ENCODE measurements around the gene NTRK1.

The NTRK1 gene

DNA sequence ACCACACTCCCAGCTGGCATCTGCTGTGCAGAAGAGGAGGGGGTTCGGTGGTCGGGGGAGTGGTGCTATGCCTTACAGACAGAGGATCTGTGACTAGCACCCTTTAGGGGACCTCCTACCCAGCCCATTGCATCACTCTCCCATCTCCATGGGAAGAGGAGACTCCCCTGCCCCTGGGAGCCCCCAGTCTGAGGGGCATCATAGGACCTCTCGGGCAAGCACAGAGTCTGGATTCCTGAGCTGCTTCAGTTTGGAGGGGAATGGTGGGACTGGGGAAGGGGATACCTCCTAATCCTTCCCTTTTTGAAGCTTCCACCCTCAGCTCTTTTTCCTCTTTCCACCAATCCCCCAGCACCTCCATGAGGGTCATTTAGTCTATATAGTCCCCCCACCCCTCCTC, 3.1 kb upstream of the NTRK1 start:
- DNase-seq (ENCODE audit: low read depth): no peak

DNA sequence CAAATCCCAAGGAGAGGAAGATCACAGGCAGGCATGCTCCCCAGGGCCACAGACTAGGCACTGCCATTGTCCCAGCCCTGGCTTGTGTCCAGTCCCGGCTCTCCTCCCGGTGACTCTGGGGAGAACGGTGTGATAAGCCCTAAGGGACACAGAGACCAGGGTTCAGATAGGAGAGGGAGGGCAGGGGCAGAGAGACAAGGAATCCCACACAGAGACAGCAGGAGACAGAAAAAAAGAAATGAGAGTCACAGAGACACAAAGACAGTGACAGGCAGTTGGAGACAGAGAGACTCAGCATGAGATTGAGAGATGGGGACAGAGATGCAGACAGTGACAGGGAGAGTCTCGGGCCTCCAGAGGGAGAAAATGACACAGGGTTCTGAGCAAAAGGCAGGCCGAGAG, 2.1 kb upstream of the NTRK1 start:
- no peak for DNase-seq (ENCODE audit: low read depth)

DNA sequence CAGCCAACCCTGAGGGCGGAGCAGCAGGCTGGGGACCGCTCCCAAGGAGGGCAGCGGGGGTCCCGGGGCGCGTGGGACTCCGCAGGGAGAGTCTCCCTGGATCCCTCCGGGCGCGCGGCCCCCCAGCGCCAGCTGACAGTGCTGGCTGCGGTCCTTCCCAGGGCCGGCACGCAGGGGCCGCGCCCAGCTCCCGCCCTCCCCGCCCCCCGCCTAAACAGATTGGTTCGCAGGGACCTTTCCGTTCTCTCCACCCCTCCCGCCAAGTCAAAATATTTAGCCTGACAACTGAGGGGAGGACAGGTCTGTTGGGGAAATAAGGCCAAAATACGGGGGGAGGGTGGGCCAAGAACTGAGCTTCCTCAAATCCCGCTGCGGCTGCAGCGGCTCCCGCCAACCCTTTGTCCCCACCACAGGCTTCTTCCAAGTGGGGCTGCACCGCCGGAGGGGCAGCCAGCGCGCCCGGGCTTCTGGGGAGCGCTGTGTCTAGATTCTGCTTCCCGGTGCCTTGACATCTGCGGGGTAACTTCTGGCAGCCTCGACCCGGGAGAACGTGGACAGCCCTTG, 1.6 kb upstream of the NTRK1 start, which contains the start of gene INSRR:
Gene INSRR (minus strand): TSS at position 159 of the 564 bp plus-strand sequence. CDS start 496 bp downstream, outside the sequence.
- no peak for DNase-seq (ENCODE audit: low read depth)

DNA sequence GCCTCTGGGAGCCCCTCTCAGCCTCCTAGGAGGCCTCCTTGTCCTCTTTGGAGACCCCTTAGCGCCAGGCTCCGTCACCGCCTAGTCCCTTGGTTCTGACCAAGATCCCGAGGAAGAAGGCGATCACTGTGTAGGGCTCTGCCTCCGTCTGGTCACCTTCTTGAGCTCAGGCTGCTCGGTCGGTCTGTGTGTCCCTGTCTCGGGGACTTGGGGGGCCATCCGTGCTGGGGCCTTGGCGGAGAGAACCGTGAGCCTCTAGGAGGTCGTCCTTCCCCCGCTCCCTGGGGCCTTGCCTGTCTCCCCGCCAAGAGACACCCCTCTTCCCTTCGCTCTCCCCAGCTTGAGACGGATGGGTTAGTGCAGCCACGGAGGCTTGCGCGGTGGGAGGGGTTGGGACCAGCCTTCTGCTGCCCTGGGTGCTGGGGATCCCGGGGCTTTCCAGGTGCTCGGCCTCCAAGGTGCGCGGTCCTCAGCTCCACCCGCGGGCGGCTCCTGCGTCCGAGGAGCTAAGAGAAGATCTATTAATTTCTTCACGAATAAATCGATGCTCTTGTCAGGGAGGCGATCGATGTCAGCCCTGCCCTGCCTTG, 1.0 kb upstream of the NTRK1 start:
- DNase-seq (ENCODE audit: low read depth): peak; percentile 1

DNA sequence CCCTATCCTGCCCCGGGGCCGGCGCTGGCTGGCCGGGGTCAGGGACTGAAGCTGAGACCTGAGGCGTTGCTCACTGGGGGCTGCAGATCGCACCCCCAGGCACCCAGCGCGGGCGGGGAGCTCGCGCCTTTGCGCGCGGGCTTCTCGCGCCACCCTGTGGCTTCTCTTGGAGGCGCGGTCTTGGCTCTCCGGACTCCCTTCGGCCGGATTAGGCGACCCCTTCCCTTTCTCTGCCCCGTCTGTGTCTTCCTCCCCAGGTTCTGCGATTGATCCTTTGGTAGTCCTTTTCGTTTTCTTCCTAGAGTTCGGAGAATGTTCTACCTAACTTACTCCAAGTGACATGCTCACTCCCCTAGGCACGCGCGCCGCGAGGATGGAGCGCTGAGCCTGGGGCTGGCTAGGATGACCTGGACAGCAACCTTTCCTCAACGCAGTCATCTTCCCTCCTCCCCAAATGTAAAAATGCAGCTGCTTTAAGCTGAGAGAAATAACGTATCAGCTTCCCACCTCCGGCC, 495 bp upstream of the NTRK1 start:
- peak; percentile 4 for DNase-seq (ENCODE audit: low read depth)

DNA sequence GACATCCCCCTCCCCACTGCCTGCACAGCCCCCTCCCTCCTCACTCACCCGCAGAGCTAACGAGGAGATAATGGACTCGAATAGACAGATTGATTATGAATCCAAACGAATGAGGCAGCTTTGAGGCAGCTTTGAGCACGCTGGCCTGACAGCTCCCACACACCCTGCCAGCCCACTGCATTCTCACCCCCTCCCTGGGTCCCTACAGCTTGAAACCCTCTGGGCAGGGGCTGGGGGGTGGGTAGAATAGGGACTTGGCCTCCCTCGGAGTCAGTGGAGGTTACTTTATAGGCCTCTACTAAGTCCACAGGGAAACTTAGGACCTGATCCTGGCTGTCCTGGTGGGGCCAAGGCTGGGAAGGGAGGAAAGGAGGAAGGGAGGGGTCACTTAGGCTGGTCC, 1.9 kb downstream of the NTRK1 start:
- no peak for DNase-seq (ENCODE audit: low read depth)

DNA sequence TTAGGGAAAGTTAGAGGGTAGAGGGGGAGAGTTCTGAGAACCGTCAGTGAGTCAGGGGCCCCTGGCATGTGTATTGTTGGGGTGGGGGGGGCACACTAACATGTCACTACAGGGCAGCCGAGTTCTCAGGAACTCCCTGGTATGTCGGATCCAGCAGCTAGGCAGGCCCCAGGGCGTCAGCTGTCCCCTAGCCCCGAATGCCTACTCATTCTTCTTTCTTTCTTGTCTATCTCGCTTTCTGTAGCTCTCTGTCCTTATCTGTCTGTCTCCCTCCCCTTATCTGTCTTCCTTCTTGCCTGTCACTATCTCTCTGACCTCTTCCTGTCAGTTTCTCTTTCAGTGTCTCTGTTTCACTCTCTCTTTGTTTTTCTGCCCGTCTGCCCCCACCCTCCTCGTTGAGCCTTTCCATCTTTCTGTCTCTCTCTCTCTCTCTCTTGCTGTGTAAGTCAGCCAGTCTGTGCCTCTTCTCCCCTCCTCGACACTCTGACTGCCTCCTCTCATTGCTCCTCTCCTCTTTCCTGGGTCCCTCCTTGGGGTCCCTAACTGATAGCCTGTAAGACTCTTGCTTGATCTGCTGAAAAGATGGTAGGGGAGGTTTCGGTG, 2.4 kb downstream of the NTRK1 start:
- DNase-seq (ENCODE audit: low read depth): no peak

DNA sequence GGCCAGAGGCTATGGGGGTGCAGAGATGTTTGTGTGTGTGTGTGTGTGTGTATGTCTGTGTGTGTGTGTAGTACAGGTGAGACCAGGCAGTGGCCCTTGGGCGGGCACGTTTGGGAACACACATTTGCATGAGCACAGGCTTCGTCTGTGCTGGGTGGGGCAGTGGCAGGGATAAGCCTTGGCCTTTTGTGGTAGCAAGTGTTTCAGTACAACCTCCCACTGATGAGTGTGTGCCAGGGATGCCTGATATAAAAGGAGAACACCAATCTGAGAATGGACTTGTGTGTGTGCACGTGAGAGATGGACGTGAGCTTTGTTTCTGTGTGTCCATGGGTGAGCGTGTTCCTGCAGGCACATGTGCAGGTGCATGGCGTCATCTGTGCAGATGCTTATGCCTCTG, 3.0 kb downstream of the NTRK1 start:
- no peak for DNase-seq (ENCODE audit: low read depth)

DNA sequence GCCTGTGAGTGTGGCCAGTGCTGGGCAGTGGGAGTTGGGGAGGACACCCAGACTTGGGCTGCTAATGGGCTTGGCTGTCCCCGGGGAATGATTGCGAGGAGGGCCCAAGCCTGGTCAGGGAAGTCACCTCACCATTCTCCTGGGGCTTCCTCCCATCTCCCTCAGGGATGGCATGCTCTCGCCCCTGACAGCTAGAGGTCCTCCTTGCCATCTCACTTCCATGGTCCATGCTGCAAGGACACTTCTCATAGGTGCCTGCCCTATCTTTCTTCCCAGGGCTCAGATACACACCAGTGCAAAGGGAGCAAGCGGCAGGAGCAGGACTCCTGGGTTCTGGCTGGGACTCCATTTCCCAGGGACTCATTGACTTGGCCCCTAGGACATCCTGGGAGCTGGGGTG, 4.1 kb downstream of the NTRK1 start:
- no peak for DNase-seq (ENCODE audit: low read depth)

DNA sequence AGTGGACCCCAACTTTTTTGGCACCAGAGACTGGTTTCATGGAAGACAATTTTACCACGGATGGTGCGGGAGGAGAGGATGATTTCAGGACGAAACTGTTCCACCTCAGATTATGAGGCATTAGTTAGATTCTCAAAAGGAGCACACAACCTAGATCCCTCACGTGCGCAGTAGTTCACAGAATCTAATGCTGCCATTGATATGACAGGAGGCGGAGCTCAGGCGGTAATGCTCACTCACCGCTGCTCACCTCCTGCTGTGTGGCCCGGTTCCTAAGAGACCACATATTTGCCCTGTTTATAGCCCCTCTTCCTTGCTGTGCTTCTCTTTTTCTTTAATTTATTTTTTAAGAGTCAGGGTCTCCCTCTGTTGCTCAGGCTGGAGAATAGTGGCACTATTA, 4.6 kb downstream of the NTRK1 start:
- no peak for DNase-seq (ENCODE audit: low read depth)

DNA sequence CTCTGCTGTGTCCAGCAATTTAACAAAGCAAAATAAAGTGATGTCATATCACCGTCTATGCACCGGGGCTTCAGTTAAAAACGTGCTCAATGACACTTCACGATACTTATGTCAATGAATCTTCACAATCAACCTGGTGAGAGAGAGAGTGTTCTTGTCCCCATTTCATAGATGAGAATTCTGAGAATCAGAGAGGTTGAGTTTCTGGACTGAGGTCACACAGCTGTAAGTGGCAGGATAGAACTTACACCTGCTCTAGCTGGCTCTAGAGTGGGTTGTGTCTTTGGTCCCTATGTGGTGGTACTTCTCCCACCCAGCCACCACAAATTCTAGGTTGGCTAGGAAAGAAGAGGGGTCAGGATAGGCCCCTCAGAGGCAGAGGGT, 5.2 kb downstream of the NTRK1 start:
- DNase-seq (ENCODE audit: low read depth): no peak

DNA sequence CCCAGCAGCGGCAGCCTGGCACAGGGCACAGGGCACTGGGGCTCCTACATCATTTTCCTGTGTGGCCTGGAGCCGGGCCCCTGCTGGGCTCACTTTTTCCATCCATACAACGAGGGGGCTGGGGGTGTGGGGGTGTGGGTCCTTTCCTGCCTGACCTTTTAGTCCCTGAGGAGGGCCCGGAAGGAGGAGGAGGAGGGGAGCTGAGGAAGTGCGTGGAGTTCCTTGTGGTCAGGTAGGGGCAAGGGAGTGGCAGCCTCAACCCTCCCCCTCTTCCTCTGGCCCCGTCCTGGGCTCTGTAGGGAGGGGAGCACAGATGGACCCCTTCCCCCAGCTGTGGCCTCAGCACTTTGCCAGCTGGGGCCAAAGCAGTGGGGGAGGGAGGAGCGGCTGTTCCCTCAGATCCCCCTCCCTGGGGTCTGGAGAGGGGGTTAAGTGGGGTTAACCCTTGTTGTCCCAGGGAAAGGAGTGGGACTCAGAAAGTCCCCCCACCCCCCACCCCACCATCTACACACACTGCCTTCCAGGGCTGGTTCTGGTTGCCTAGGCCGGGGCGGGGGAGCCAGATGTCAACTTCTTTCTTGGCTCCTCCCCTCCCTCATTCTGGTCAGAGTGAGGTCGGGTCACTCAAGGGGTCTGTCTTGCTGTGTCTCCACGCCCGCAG, 5.7 kb downstream of the NTRK1 start:
- DNase-seq (ENCODE audit: low read depth): no peak

DNA sequence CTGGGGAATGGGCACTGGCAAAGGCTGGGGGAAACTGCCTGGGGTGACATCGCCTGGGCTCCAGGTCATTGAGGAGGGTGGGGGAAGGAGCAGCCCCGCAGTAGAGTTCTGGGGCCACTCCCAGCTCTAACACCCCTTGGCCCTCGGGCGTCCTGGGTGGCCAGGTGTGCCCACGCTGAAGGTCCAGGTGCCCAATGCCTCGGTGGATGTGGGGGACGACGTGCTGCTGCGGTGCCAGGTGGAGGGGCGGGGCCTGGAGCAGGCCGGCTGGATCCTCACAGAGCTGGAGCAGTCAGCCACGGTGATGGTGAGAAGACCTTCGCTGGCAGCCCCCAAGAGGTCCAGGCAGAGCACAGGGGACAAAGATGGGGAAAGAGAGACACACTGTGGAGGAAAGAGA, 7.7 kb downstream of the NTRK1 start:
- no peak for DNase-seq (ENCODE audit: low read depth)

DNA sequence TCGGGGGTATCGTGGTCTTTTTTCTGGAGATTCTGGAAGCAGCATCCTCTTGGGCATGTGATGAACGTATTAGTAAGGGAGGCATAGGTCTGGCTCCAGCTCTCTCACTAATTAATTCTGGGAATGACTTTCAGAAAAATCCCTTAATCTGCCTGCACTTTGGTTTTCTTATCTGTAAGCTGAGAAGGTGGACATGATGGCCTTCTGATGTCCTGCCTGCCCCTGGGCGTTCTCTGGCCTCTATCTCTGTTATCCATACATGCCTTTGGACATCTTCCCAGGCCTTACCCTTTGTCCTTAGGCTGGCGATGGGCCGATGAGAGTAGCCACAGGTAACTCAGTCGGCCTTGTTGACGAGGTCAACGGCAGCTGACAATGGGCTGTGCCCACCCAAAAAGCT, 8.8 kb downstream of the NTRK1 start:
- DNase-seq (ENCODE audit: low read depth): no peak

DNA sequence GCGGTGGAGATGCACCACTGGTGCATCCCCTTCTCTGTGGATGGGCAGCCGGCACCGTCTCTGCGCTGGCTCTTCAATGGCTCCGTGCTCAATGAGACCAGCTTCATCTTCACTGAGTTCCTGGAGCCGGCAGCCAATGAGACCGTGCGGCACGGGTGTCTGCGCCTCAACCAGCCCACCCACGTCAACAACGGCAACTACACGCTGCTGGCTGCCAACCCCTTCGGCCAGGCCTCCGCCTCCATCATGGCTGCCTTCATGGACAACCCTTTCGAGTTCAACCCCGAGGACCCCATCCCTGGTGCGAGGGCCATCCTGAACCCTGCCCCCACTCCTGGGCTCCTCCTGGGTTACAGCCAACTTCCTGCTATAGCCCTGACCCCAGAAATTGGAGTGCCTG, 13.0 kb downstream of the NTRK1 start:
- DNase-seq (ENCODE audit: low read depth): no peak

DNA sequence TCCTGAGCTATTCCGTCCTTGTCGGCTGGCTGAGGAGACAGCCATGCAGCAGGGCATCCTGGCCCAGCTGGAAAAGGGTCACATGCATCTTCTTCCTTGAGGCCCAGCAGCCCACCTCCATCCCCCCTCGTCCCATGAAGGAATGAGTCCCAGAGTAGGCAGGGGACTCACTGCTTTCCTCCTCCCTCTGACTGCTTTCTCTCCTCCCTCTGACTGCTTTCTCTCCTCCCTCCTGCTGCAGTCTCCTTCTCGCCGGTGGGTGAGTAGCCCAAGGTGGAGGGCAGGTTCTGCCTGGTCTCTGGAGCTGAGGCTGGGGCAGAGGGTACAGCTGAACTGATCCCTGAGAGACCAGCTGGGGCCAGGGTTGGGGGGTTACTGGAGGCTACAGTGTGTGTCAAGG, 13.5 kb downstream of the NTRK1 start:
- DNase-seq (ENCODE audit: low read depth): no peak

DNA sequence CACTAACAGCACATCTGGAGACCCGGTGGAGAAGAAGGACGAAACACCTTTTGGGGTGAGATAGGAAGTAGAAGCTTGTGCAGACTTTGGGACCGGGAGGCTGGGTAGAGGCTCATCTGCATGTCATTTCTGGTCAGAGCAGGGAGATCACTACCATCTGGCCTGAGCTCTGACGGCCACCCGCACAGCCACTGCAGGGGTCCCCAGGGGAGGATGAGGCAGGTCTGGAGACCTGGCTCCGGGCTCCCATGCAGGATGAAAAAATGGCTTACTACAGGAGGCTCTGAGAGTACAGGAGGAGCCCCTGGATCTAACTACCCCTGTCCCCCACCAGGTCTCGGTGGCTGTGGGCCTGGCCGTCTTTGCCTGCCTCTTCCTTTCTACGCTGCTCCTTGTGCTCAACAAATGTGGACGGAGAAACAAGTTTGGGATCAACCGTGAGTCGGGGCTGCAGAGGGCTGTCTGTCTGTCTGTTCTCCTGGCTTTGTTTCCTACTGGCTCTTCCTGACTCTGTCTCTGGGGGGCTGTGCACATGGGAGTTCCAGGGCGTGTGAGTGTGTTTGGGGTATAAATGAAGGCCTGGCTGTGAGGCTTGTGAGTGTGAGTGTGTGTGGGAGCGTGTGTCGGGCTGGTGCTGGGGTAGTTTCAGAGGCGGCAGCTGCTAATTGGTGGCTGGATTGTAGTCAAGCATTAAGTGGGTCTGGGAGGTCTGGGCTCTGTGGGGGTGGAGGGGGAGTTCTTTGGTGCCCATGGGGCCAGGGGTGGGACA, 14.1 kb downstream of the NTRK1 start:
- DNase-seq (ENCODE audit: low read depth): no peak

DNA sequence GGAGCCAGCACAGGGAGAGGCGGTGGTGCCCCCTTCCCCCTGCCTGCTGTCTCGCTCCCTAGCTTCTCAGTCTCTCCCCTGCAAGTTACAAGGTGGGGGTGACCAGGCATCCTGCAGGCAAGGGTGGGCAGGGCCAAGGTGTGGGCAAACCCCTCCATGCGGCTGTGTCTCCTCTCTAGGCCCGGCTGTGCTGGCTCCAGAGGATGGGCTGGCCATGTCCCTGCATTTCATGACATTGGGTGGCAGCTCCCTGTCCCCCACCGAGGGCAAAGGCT, 14.6 kb downstream of the NTRK1 start:
- no peak for DNase-seq (ENCODE audit: low read depth)

DNA sequence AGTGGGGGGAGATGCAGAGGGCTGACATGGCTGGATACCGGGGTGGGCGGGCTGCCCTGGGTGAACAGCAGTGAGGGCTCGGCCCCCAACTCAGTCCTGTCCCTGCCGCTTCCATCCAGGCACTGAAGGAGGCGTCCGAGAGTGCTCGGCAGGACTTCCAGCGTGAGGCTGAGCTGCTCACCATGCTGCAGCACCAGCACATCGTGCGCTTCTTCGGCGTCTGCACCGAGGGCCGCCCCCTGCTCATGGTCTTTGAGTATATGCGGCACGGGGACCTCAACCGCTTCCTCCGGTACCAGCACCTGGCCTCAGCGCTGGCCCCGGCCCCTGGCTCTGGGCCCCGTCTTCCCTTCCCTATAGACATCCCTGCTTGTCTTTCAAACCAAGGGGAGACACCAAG, 15.6 kb downstream of the NTRK1 start:
- DNase-seq (ENCODE audit: low read depth): no peak

DNA sequence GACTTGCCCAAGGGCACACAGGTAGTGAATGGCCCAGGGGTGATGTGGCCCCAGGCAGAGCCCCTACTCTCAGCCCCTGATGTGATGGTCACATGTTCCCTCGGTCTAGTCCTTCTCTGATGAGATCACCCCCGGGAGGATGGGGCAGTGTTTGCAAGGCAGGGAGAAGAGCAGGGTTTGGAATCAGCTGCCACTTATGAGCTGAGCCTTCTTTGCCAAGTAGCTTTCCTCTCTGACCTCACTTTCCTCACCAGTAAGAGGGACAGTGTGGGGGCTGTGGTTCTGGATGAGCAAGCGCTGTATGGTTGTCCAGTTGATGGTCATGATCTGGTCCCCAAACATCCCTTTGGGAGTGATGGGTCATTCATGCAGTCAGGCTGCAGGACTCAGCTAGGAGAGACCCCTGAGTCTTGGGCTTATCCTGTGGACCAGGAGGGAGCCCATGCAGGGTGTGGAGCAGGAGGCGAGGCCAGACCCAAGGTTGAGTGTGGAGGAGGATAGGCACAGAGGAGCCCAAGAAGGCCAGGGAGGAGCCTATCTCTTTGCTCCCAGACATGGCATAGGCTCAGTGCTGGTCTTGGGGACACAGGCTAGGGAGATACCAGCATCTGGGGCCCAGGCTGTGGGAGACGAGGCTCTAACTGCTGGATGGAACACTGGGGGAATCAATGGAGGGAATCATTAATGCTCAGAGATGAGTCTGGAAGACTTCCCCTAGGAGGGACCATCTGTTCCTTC, 16.9 kb downstream of the NTRK1 start:
- DNase-seq (ENCODE audit: low read depth): no peak

DNA sequence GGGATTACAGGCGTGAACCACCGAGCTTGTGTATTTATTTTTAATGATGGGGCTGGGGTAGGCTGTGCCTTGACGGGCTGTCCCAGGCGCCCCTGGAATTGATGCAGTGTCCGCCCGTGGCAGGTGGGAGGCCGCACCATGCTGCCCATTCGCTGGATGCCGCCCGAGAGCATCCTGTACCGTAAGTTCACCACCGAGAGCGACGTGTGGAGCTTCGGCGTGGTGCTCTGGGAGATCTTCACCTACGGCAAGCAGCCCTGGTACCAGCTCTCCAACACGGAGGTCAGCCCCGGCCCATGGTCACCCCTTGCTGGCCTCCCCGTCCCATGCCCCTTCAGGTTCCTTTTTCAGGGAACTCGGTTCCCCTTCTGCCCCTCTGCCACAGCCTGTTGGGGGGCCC, 19.2 kb downstream of the NTRK1 start:
- no peak for DNase-seq (ENCODE audit: low read depth)

DNA sequence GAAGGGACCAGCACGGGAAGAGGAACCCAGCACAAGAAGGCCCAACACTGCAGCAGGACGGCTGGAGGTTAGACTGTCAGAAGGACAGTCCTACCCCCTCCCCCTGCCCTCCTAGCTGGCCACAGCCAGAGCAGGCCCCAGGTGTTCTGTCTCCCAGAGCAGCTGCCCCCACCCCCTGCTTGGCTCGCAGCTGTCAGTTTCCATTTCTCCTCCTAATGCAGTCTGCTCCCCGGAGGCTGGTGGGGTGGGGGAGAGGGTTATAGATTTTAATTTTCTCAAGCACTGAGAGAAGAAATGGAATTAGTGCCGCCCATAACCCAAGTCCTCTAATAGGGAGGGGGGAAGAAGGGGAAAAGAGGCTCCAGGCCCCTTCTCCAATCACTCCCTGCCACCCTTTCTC, 19.8 kb downstream of the NTRK1 start:
- DNase-seq (ENCODE audit: low read depth): no peak

All from GM04503 (cell line).